ENCODE results near the gene PCDHGA10. TPM values are rescaled to one million over a fixed set of nuclear protein-coding genes. Genes with fewer than 3 reads are reported as not detected.
"Not testable (repeated sequence)": the region's sequence is repeated elsewhere in the genome, so short reads cannot be mapped to it uniquely, and the experiment has no call there.

Gene PCDHGA10
- total RNA-seq, 1 donor from 2014 or later, result 8.9 TPM

GRCh38 chr5:141389153-141390042 is 23.4 kb upstream of the PCDHGA10 start:
- no peak for ATAC-seq
- no peak for DNase-seq (ENCODE audit: low spot score)
- intact Hi-C loops (cut with DNase I), result no loop called here

GRCh38 chr5:141392429-141393198 is 20.2 kb upstream of the PCDHGA10 start, which contains the start of gene PCDHGA8:
Gene PCDHGA8, plus strand, starts transcription at chr5:141392633. Its CDS starts 181 bp downstream, at chr5:141392814.
- no peak for DNase-seq (ENCODE audit: low spot score)
- ATAC-seq, result no peak
- intact Hi-C loops (cut with DNase I), result no loop called here

GRCh38 chr5:141393267-141393666 is 19.5 kb upstream of the PCDHGA10 start:
- intact Hi-C loops (cut with DNase I), result no loop called here
- no peak for DNase-seq (ENCODE audit: low spot score)
- ATAC-seq, result no peak

- intact Hi-C loops (cut with DNase I); ATAC-seq; DNase-seq (ENCODE audit: low spot score): not testable (repeated sequence)
These were observed 18.2 kb upstream of the PCDHGA10 start for GRCh38 chr5:141394401-141395187.

- DNase-seq (ENCODE audit: low spot score) (peak; percentile 64), ATAC-seq (peak; percentile 84)
- intact Hi-C loops (cut with DNase I), result not testable (repeated sequence)
These were observed 14.8 kb upstream of the PCDHGA10 start, which contains the start of gene PCDHGB5 for GRCh38 chr5:141397756-141398551. Gene PCDHGB5, plus strand, starts transcription at chr5:141397947. Its CDS starts 181 bp downstream, at chr5:141398128.

GRCh38 chr5:141398608-141399007 is 14.2 kb upstream of the PCDHGA10 start:
- ATAC-seq (no peak), DNase-seq (ENCODE audit: low spot score) (no peak)
- intact Hi-C loops (cut with DNase I), result no loop called here

GRCh38 chr5:141399555-141400258 is 13.1 kb upstream of the PCDHGA10 start:
- DNase-seq (ENCODE audit: low spot score) (no peak), ATAC-seq (no peak)
- intact Hi-C loops (cut with DNase I), result no loop called here

- no peak for ATAC-seq
- intact Hi-C loops (cut with DNase I), result no loop called here
These were observed 10.1 kb upstream of the PCDHGA10 start, which contains the start of gene PCDHGA9 for GRCh38 chr5:141402553-141403243. Gene PCDHGA9, plus strand, starts transcription at chr5:141402778. Its CDS starts 175 bp downstream, at chr5:141402953.

GRCh38 chr5:141403387-141403786 is 9.4 kb upstream of the PCDHGA10 start:
- no peak for ATAC-seq
- intact Hi-C loops (cut with DNase I), result no loop called here
- DNase-seq (ENCODE audit: low spot score), result no peak

More at GRCh38 chr5:141402553-141403243, 10.1 kb upstream of the PCDHGA10 start, which contains the start of gene PCDHGA9:
- DNase-seq (ENCODE audit: low spot score), result no peak

- intact Hi-C loops (cut with DNase I), result not testable (repeated sequence)
- peak; percentile 66 for DNase-seq (ENCODE audit: low spot score)
- peak; percentile 84 for ATAC-seq
These were observed 4.8 kb upstream of the PCDHGA10 start, which contains the start of gene PCDHGB6 for GRCh38 chr5:141407790-141408505. Gene PCDHGB6, plus strand, starts transcription at chr5:141408021. Its CDS starts 182 bp downstream, at chr5:141408203.

- no peak for ATAC-seq
- DNase-seq (ENCODE audit: low spot score), result no peak
- intact Hi-C loops (cut with DNase I), result no loop called here
These were observed 3.0 kb upstream of the PCDHGA10 start for GRCh38 chr5:141409598-141410306.

GRCh38 chr5:141411575-141411974 is 1.2 kb upstream of the PCDHGA10 start:
- intact Hi-C loops (cut with DNase I), result no loop called here
- no peak for DNase-seq (ENCODE audit: low spot score)
- ATAC-seq, result no peak

GRCh38 chr5:141413540-141414069 is 818 bp downstream of the PCDHGA10 start:
- no peak for ATAC-seq
- DNase-seq (ENCODE audit: low spot score), result no peak
- intact Hi-C loops (cut with DNase I), result no loop called here

- intact Hi-C loops (cut with DNase I); ATAC-seq; DNase-seq (ENCODE audit: low spot score): not testable (repeated sequence)
These were observed 1.9 kb downstream of the PCDHGA10 start for GRCh38 chr5:141414548-141415274.

GRCh38 chr5:141415275-141415618 is 2.5 kb downstream of the PCDHGA10 start:
- ATAC-seq; DNase-seq (ENCODE audit: low spot score); intact Hi-C loops (cut with DNase I): not testable (repeated sequence)
